ENCODE results near the gene ATP2C2. TPM values are rescaled to one million over a fixed set of nuclear protein-coding genes. Genes with fewer than 3 reads are reported as not detected.

The ATP2C2 gene
- total RNA-seq, 1 experiment from 2014 or later = 0.67 TPM

- Histone ChIP-seq H3K36me3 (ENCODE audit: control insufficient read depth, insufficient read depth, low read length) (no peaks in the 10 kb centered on the region), H3K4me3 (ENCODE audit: low read depth in 2 of 2, low read length in 2 of 2) (no peak overlapping the region), H3K9me3 (ENCODE audit: control insufficient read depth, insufficient read depth, low read depth, low read length) (peaks cover 16% of the 10 kb centered on the region; the same call in 1 of the 2 replicates), H3K27me3 (ENCODE audit: control insufficient read depth, insufficient read depth, low read length) (no peaks in the 10 kb centered on the region), H3K4me1 (ENCODE audit: control insufficient read depth, insufficient read depth, low read length) (no peaks in the 10 kb centered on the region), H3K27ac (ENCODE audit: low read length) (no peak overlapping the region)
- CTCF ChIA-PET = no interaction called here
- intact Hi-C loops (cut with micrococcal nuclease; ENCODE audit: unreplicated experiment) = no loop called here
- TF ChIP-seq REST (IDR thresholded peaks at IDR 0.05; ENCODE audit: insufficient read depth in 1 of 2, low read depth in 2 of 2, low read length in 1 of 2) = no peak
- TF ChIP-seq SIN3A (IDR thresholded peaks at IDR 0.05; ENCODE audit: borderline replicate concordance, insufficient read depth, low read depth, low read length) = no peak
- TF ChIP-seq, protein P1, sequence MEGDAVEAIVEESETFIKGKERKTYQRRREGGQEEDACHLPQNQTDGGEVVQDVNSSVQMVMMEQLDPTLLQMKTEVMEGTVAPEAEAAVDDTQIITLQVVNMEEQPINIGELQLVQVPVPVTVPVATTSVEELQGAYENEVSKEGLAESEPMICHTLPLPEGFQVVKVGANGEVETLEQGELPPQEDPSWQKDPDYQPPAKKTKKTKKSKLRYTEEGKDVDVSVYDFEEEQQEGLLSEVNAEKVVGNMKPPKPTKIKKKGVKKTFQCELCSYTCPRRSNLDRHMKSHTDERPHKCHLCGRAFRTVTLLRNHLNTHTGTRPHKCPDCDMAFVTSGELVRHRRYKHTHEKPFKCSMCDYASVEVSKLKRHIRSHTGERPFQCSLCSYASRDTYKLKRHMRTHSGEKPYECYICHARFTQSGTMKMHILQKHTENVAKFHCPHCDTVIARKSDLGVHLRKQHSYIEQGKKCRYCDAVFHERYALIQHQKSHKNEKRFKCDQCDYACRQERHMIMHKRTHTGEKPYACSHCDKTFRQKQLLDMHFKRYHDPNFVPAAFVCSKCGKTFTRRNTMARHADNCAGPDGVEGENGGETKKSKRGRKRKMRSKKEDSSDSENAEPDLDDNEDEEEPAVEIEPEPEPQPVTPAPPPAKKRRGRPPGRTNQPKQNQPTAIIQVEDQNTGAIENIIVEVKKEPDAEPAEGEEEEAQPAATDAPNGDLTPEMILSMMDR (IDR thresholded peaks at IDR 0.05) = no peak
- TF ChIP-seq TCF7L2 (IDR thresholded peaks at IDR 0.05; ENCODE audit: low read depth, low read length) = no peak
- TF ChIP-seq POLR2AphosphoS5 (IDR thresholded peaks at IDR 0.05; ENCODE audit: low read depth, low read length) = no peak
- POLR2A ChIA-PET = no interaction called here
- DNase-seq (ENCODE audit: low read depth, low spot score) (no peak), ATAC-seq (no peak)
- in situ Hi-C loops (cut with HindIII; ENCODE audit: low pct_unique_long_range_greater_than_20kb, low sequenced_read_pairs) = no loop called here
- no TSS peak for BruUV-seq (replicated peaks)
Observed at GRCh38 chr16:84465154-84465553, 96.8 kb downstream of the ATP2C2 start.

DNA sequence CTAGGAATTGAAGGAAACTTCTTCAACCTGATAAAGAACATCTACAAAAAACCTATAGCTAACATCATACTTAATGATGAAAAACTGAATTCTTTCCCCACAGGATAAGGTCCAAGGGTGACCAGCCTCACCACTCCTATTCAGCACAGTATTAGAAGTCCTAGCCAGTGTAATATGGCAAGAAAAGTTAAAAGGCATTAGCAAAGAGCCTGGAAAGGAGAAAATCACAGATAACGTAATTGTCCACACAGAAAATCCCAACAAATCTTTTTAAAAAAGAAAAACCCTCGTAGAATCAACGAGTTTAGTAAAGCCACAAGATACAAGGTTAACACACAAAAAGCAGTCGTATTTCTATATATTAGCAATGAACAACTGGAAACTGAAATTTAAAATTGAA, 98.4 kb downstream of the ATP2C2 start:
- in situ Hi-C loops (cut with HindIII; ENCODE audit: low pct_unique_long_range_greater_than_20kb, low sequenced_read_pairs) = no loop called here
- CTCF ChIA-PET = no interaction called here

GRCh38 chr16:84467256-84467655, 98.9 kb downstream of the ATP2C2 start:
- no peak for ATAC-seq
- H3K4me1 ChIP-seq (ENCODE audit: control insufficient read depth, insufficient read depth, low read length) = no peaks in the 10 kb centered on the region
- BruUV-seq (replicated peaks) = no TSS peak
- ChIA-PET POLR2A (no interaction called here), CTCF (no interaction called here)
- in situ Hi-C loops (cut with HindIII; ENCODE audit: low pct_unique_long_range_greater_than_20kb, low sequenced_read_pairs) (no loop called here), intact Hi-C loops (cut with micrococcal nuclease; ENCODE audit: unreplicated experiment) (no loop called here)
- no peak for TF ChIP-seq SIN3A (IDR thresholded peaks at IDR 0.05; ENCODE audit: borderline replicate concordance, insufficient read depth, low read depth, low read length)
- no peak for TF ChIP-seq TCF7L2 (IDR thresholded peaks at IDR 0.05; ENCODE audit: low read depth, low read length)
- TF ChIP-seq, protein P1 (IDR thresholded peaks at IDR 0.05) = no peak
- no peak for TF ChIP-seq POLR2AphosphoS5 (IDR thresholded peaks at IDR 0.05; ENCODE audit: low read depth, low read length)
- TF ChIP-seq REST (IDR thresholded peaks at IDR 0.05; ENCODE audit: insufficient read depth in 1 of 2, low read depth in 2 of 2, low read length in 1 of 2) = no peak
- no peaks in the 10 kb centered on the region for H3K27me3 ChIP-seq (ENCODE audit: control insufficient read depth, insufficient read depth, low read length)
- no peak overlapping the region for H3K4me3 ChIP-seq (ENCODE audit: low read depth in 2 of 2, low read length in 2 of 2)
- no peak for DNase-seq (ENCODE audit: low read depth, low spot score)
- no peak overlapping the region for H3K27ac ChIP-seq (ENCODE audit: low read length)
- H3K36me3 ChIP-seq (ENCODE audit: control insufficient read depth, insufficient read depth, low read length) = no peaks in the 10 kb centered on the region
- peaks cover 16% of the 10 kb centered on the region; the same call in 1 of the 2 replicates for H3K9me3 ChIP-seq (ENCODE audit: control insufficient read depth, insufficient read depth, low read depth, low read length)

More for the DNA sequence above, 98.4 kb downstream of the ATP2C2 start:
- TF ChIP-seq TCF7L2 (IDR thresholded peaks at IDR 0.05; ENCODE audit: low read depth, low read length) = no peak
- ATAC-seq (no peak), DNase-seq (ENCODE audit: low read depth, low spot score) (no peak)
- Histone ChIP-seq H3K4me3 (ENCODE audit: low read depth in 2 of 2, low read length in 2 of 2) (no peak overlapping the region), H3K27me3 (ENCODE audit: control insufficient read depth, insufficient read depth, low read length) (no peaks in the 10 kb centered on the region), H3K36me3 (ENCODE audit: control insufficient read depth, insufficient read depth, low read length) (no peaks in the 10 kb centered on the region), H3K27ac (ENCODE audit: low read length) (no peak overlapping the region), H3K4me1 (ENCODE audit: control insufficient read depth, insufficient read depth, low read length) (no peaks in the 10 kb centered on the region), H3K9me3 (ENCODE audit: control insufficient read depth, insufficient read depth, low read depth, low read length) (peaks cover 16% of the 10 kb centered on the region; the same call in 1 of the 2 replicates)
- no TSS peak for BruUV-seq (replicated peaks)
- intact Hi-C loops (cut with micrococcal nuclease; ENCODE audit: unreplicated experiment) = no loop called here
- POLR2A ChIA-PET = no interaction called here

Measured in Panc1 (cell line).